IMR-90 (cell line): ENCODE measurements around the gene KCNH4. TPM values are rescaled to one million over a fixed set of nuclear protein-coding genes. Genes with fewer than 3 reads are reported as not detected.
A peak's percentile ranks its signal among the peaks of the same experiment; 100 is the strongest.

Experiments used
- ATAC-seq: fragments of 200-7000 bp; cut with Tn5 transposase; 2 replicates; pipeline ENCODE4 v1.9.1; 2020; ENCODE audit warnings: low read depth, mild to moderate bottlenecking, moderate library complexity
- BruUV-seq: library from RNA; stranded (reverse); fragments of 400-500 nt; replicated peaks from 2 replicates; lab custom pipeline; 2021; lab: Mats Ljungman, UMichigan
- CTCF ChIA-PET: fragments of 300-600 bp; formaldehyde crosslinking; extraction: SDS; loops from one replicate; lab custom pipeline; 2021; ENCODE audit warnings: antibody characterized with exemption; lab: Yijun Ruan, JAX
- POLR2A ChIA-PET: fragments of 300-600 bp; sonication (Branson Sonifier 250); formaldehyde crosslinking; loops from one replicate; lab custom pipeline; 2022; ENCODE audit warnings: antibody characterized with exemption; ENCODE audit not compliant: unreplicated experiment; lab: Charles Lee
- DNase-seq: peaks from one replicate; pipeline ENCODE4 v3.0.0; 2013
- H2AFZ ChIP-seq: replicated peaks from 2 replicates; pipeline ENCODE3; 2013; ENCODE audit warnings: low read length, mild to moderate bottlenecking; ENCODE audit not compliant: poor library complexity
- H2AK5ac ChIP-seq: 2 replicates; pipeline ENCODE4 v1.6.1; 2013; ENCODE audit warnings: low read depth, low read length, inconsistent platforms
- H2AK9ac ChIP-seq: replicated peaks from 2 replicates; pipeline ENCODE3; 2013; ENCODE audit warnings: mild to moderate bottlenecking, low read depth, low read length, moderate library complexity; ENCODE audit not compliant: poor library complexity
- H2BK120ac ChIP-seq: 2 replicates; pipeline ENCODE4 v1.6.1; 2013; ENCODE audit warnings: low read depth, low read length, inconsistent platforms
- H2BK15ac ChIP-seq: 3 replicates; pipeline ENCODE4 v1.6.1; 2013; ENCODE audit warnings: low read depth, low read length, inconsistent platforms
- H2BK20ac ChIP-seq: 2 replicates; pipeline ENCODE4 v1.6.1; 2013; ENCODE audit warnings: low read depth, mild to moderate bottlenecking, inconsistent platforms, low read length, moderate library complexity
- H2BK5ac ChIP-seq: 2 replicates; pipeline ENCODE4 v1.6.1; 2013; ENCODE audit warnings: mild to moderate bottlenecking, low read depth, low read length, inconsistent platforms; ENCODE audit not compliant: poor library complexity, severe bottlenecking
- H3K14ac ChIP-seq: replicated peaks from 2 replicates; pipeline ENCODE4 v1.6.1; 2013; ENCODE audit warnings: low read depth, low read length, inconsistent platforms
- H3K18ac ChIP-seq: 2 replicates; pipeline ENCODE4 v1.6.1; 2013; ENCODE audit warnings: low read depth, low read length, control low read depth
- H3K23ac ChIP-seq: 2 replicates; pipeline ENCODE4 v1.6.1; 2013; ENCODE audit warnings: low read depth, low read length, inconsistent platforms
- H3K27ac ChIP-seq: 2 replicates; pipeline ENCODE4 v1.5.1; 2013; ENCODE audit warnings: mild to moderate bottlenecking, control low read depth, low read length; ENCODE audit not compliant: insufficient read depth
- H3K27me3 ChIP-seq: 2 replicates; pipeline ENCODE4 v1.6.1; 2013; ENCODE audit warnings: low read length; ENCODE audit not compliant: control insufficient read depth, insufficient read depth
- H3K36me3 ChIP-seq: 2 replicates; pipeline ENCODE4 v1.6.1; 2013; ENCODE audit warnings: low read length, mixed read lengths; ENCODE audit not compliant: control insufficient read depth, insufficient read depth
- H3K4ac ChIP-seq: 2 replicates; pipeline ENCODE4 v1.6.1; 2013; ENCODE audit warnings: low read depth, low read length, inconsistent platforms
- H3K4me1 ChIP-seq: 2 replicates; pipeline ENCODE4 v1.6.1; 2013; ENCODE audit warnings: low read length, mixed read lengths; ENCODE audit not compliant: control insufficient read depth, insufficient read depth
- H3K4me2 ChIP-seq: 2 replicates; pipeline ENCODE4 v1.6.1; 2013; ENCODE audit warnings: low read depth, mild to moderate bottlenecking, control low read depth, low read length, moderate library complexity
- H3K4me3 ChIP-seq: 2 replicates; pipeline ENCODE4 v1.5.1; 2013; ENCODE audit warnings: low read depth, mild to moderate bottlenecking, control low read depth, low read length, moderate library complexity; ENCODE audit not compliant: insufficient read depth
- H3K56ac ChIP-seq: 2 replicates; pipeline ENCODE4 v1.6.1; 2013; ENCODE audit warnings: low read length, inconsistent platforms; ENCODE audit not compliant: insufficient read depth; ENCODE audit errors: extremely low read depth
- H3K79me1 ChIP-seq, 2 experiments: 2 replicates each; pipeline ENCODE4 v1.6.1; 2013; ENCODE audit warnings: low read length in 2 of 2, inconsistent platforms in 1 of 2, low read depth in 1 of 2
- H3K9ac ChIP-seq: 2 replicates; pipeline ENCODE4 v1.6.1; 2013; ENCODE audit warnings: low read depth, low read length, control low read depth
- H3K9me1 ChIP-seq: 2 replicates; pipeline ENCODE4 v1.6.1; 2013; ENCODE audit warnings: low read length, inconsistent platforms; ENCODE audit not compliant: insufficient read depth
- H3K9me3 ChIP-seq: 2 replicates; pipeline ENCODE4 v1.6.1; 2013; ENCODE audit warnings: low read length; ENCODE audit not compliant: control insufficient read depth, insufficient read depth
- H4K20me1 ChIP-seq: 2 replicates; pipeline ENCODE4 v1.6.1; 2013; ENCODE audit warnings: low read length, inconsistent platforms; ENCODE audit not compliant: insufficient read depth
- H4K5ac ChIP-seq: 2 replicates; pipeline ENCODE4 v1.6.1; 2013; ENCODE audit warnings: mild to moderate bottlenecking, low read depth, low read length, control low read depth
- H4K8ac ChIP-seq, 2 experiments: 2 replicates each; pipeline ENCODE4 v1.6.1; 2013; ENCODE audit warnings: low read depth in 2 of 2, low read length in 2 of 2, control low read depth in 1 of 2, inconsistent platforms in 1 of 2
- H4K91ac ChIP-seq: 2 replicates; pipeline ENCODE4 v1.6.1; 2013; ENCODE audit warnings: low read depth, low read length, inconsistent platforms; ENCODE audit not compliant: insufficient read depth
- CEBPB ChIP-seq: IDR thresholded peaks from 2 replicates; pipeline ENCODE4 v1.6.1; 2012; ENCODE audit warnings: low read depth, low read length, improper control_type of control experiment
- CHD1 ChIP-seq: IDR thresholded peaks from 2 replicates; pipeline ENCODE4 v1.6.1; 2012; ENCODE audit warnings: low read depth, low read length, improper control_type of control experiment
- CTCF ChIP-seq: conservative IDR thresholded peaks from 2 replicates; pipeline ENCODE4 v1.5.1; 2012; ENCODE audit warnings: mild to moderate bottlenecking, low read depth, low read length, improper control_type of control experiment
- ELK1 ChIP-seq: fragments of 150-350 bp; IDR thresholded peaks from 2 replicates; pipeline ENCODE4 v1.6.1; 2016; ENCODE audit warnings: low read depth, mild to moderate bottlenecking, low read length, moderate library complexity, borderline replicate concordance
- FOS ChIP-seq: fragments of 150-350 bp; IDR thresholded peaks from 2 replicates; pipeline ENCODE4 v1.6.1; 2016; ENCODE audit warnings: low read depth, low read length
- MXI1 ChIP-seq: IDR thresholded peaks from 2 replicates; pipeline ENCODE4 v1.6.1; 2012; ENCODE audit warnings: low read depth, mild to moderate bottlenecking, low read length, moderate library complexity, borderline replicate concordance
- NFE2L2 ChIP-seq: fragments of 150-350 bp; IDR thresholded peaks from 2 replicates; pipeline ENCODE4 v1.6.1; 2016; ENCODE audit warnings: low read depth, mild to moderate bottlenecking, low read length
- POLR2A ChIP-seq: IDR thresholded peaks from 2 replicates; pipeline ENCODE4 v1.6.1; 2012; ENCODE audit warnings: mild to moderate bottlenecking, low read depth, low read length
- RAD21 ChIP-seq: IDR thresholded peaks from 2 replicates; pipeline ENCODE4 v1.6.1; 2012; ENCODE audit warnings: low read length, improper control_type of control experiment
- RCOR1 ChIP-seq: IDR thresholded peaks from 2 replicates; pipeline ENCODE4 v1.6.1; 2012; ENCODE audit warnings: mild to moderate bottlenecking, low read length, improper control_type of control experiment; ENCODE audit not compliant: insufficient replicate concordance
- SMC3 ChIP-seq: fragments of 150-350 bp; IDR thresholded peaks from 2 replicates; pipeline ENCODE4 v1.6.1; 2016; ENCODE audit warnings: low read depth, mild to moderate bottlenecking, antibody characterized with exemption, low read length, moderate library complexity
- whole genome bisulfite sequencing, 2 experiments: methylation state at CpG; one replicate each; pipeline versions ENCODE4 v1.1.5 to v1.1.7; 2013; ENCODE audit warnings: missing lambda C conversion rate in 2 of 2; ENCODE audit not compliant: insufficient read length in 1 of 2; ENCODE audit errors: extremely low coverage in 2 of 2; 5-methylcytosine and 5-hydroxymethylcytosine counted together
- dilution Hi-C: fragments of 300-500 bp; cut with HindIII; formaldehyde crosslinking; loops from one replicate; pipeline ENCODE4 v1.14.3; 2018; ENCODE audit warnings: low sequenced_read_pairs; ENCODE audit not compliant: unreplicated experiment
- in situ Hi-C: fragments of 300-500 bp; cut with MboI; formaldehyde crosslinking; loops from 3 replicates; pipeline ENCODE4 v1.14.3; 2019; ENCODE audit warnings: low sequenced_read_pairs, inconsistent platforms, mixed read lengths
- intact Hi-C: fragments of 100-400 bp; cut with micrococcal nuclease; formaldehyde crosslinking; loops from 2 replicates; pipeline ENCODE4 v1.10.0; 2022
- polyA plus RNA-seq, 3 experiments: library from polyadenylated mRNA; depleted of rRNA; stranded (reverse); fragments of >200 nt; gene quantifications; 2 replicates each; pipeline ENCODE4 v1.2.3, GENCODE V29; 2012; ENCODE audit warnings: low replicate concordance in 1 of 3
- total RNA-seq: library from RNA; depleted of rRNA; stranded (reverse); fragments of >200 nt; gene quantifications from 2 replicates; pipeline ENCODE4 v1.2.3, GENCODE V29; 2012

KCNH4 gene
- total and polyA plus RNA-seq, 2 of the 4 experiments (the other 2 are of a cell fraction), result 0.03 TPM; not detected in 1

GRCh38 chr17:42141382-42141781 lies 39.6 kb downstream of the KCNH4 start:
- Histone ChIP-seq H2BK20ac (peak overlapping the region; percentile 16; the same call in 1 of the 2 replicates), H3K79me1 (peaks cover 18 to 73% of the 10 kb centered on the region in 2 experiments), H2AK5ac (peak overlapping the region; percentile 86), H4K91ac (no peak overlapping the region), H3K9ac (no peak overlapping the region), H2BK15ac (no peak overlapping the region), H3K4ac (peak overlapping the region; percentile 70), H3K4me1 (peaks cover 26% of the 10 kb centered on the region), H3K9me1 (peaks cover 42% of the 10 kb centered on the region), H3K56ac (no peak overlapping the region), H3K4me3 (no peak overlapping the region), H4K8ac (peak overlapping the region in 1 of 2 experiments; percentile 26; a peak in 1 of 4 replicates), H3K23ac (peak overlapping the region; percentile 60), H3K14ac (peak overlapping the region; percentile 82), H3K36me3 (peaks cover 15% of the 10 kb centered on the region), H2BK5ac (peak overlapping the region; percentile 87), H2BK120ac (peak overlapping the region; percentile 42; the same call in 1 of the 2 replicates), H3K4me2 (no peak overlapping the region), H2AFZ (no peak overlapping the region), H2AK9ac (peak overlapping the region; percentile 71), H4K5ac (no peak overlapping the region), H3K9me3 (no peaks in the 10 kb centered on the region), H3K18ac (no peak overlapping the region; the same call in 1 of the 2 replicates), H4K20me1 (peaks cover 67% of the 10 kb centered on the region), H3K27me3 (no peaks in the 10 kb centered on the region), H3K27ac (0 out of 2 replicates have a peak overlapping the region, but pooled peaks have one; percentile 17)
- BruUV-seq, result no TSS peak
- in situ Hi-C loops, result no loop called here
- 82% methylated on average over 4 of the region's 8 CpGs; no CpG with 5 or more reads in 1 of the 2 experiments for WGBS, 2 experiments
- DNase-seq, result no peak
- dilution Hi-C loops, result no loop called here
- TF ChIP-seq RCOR1, result no peak
- no peak for TF ChIP-seq CHD1
- no peak for TF ChIP-seq CTCF
- no peak for TF ChIP-seq ELK1
- no peak for TF ChIP-seq SMC3
- no peak for TF ChIP-seq MXI1
- TF ChIP-seq POLR2A, result no peak
- no peak for TF ChIP-seq RAD21
- no peak for TF ChIP-seq FOS
- TF ChIP-seq NFE2L2, result no peak
- no peak for TF ChIP-seq CEBPB
- ChIA-PET POLR2A (no interaction called here), CTCF (interaction anchor here (0.7 kb wide), 1 partner anchor 362 kb away, joined by 4 read pairs; no protein-coding TSS in a partner anchor)
- intact Hi-C loops, result no loop called here
- ATAC-seq, result no peak
